Measurements from ENCODE around the gene ACTBL2.

The ACTBL2 gene

DNA sequence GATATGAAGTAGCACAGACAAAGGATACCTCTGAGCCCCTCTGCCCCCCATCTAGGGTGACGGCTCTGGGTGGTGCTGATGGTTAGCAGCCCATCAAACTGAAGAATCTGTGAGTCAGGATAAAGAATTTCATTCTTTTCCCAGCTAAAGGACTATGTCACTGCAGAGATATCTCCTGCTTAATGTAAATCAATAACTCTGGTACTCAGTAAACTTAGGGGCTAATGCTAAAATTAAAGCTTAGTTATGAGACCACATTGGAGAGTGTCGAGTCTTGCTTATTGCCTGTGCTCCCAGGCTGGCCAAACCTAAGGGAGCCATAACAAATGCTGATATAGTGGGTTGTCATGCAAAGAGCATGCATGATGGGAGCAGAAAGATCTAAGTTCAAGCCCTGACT lies 25.6 kb upstream of the ACTBL2 start:
- TF ChIP-seq SPI1 (IDR thresholded peaks at IDR 0.05; ENCODE audit: borderline replicate concordance, low read depth): no peak
- TF ChIP-seq, protein P1, sequence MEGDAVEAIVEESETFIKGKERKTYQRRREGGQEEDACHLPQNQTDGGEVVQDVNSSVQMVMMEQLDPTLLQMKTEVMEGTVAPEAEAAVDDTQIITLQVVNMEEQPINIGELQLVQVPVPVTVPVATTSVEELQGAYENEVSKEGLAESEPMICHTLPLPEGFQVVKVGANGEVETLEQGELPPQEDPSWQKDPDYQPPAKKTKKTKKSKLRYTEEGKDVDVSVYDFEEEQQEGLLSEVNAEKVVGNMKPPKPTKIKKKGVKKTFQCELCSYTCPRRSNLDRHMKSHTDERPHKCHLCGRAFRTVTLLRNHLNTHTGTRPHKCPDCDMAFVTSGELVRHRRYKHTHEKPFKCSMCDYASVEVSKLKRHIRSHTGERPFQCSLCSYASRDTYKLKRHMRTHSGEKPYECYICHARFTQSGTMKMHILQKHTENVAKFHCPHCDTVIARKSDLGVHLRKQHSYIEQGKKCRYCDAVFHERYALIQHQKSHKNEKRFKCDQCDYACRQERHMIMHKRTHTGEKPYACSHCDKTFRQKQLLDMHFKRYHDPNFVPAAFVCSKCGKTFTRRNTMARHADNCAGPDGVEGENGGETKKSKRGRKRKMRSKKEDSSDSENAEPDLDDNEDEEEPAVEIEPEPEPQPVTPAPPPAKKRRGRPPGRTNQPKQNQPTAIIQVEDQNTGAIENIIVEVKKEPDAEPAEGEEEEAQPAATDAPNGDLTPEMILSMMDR (IDR thresholded peaks at IDR 0.05; ENCODE audit: insufficient read depth, low read length): no peak
- TF ChIP-seq POLR2AphosphoS5 (IDR thresholded peaks at IDR 0.05; ENCODE audit: low read depth): no peak
- Histone ChIP-seq H3K27ac (replicated peaks) (no peak overlapping the region), H3K27me3 (ENCODE audit: insufficient read depth, poor library complexity, severe bottlenecking) (no peaks in the 10 kb centered on the region), H3K4me3 (replicated peaks; ENCODE audit: insufficient read depth, low read length) (no peak overlapping the region)
- no peak for DNase-seq (ENCODE audit: low read depth in 1 of 2, low spot score in 1 of 2)

DNA sequence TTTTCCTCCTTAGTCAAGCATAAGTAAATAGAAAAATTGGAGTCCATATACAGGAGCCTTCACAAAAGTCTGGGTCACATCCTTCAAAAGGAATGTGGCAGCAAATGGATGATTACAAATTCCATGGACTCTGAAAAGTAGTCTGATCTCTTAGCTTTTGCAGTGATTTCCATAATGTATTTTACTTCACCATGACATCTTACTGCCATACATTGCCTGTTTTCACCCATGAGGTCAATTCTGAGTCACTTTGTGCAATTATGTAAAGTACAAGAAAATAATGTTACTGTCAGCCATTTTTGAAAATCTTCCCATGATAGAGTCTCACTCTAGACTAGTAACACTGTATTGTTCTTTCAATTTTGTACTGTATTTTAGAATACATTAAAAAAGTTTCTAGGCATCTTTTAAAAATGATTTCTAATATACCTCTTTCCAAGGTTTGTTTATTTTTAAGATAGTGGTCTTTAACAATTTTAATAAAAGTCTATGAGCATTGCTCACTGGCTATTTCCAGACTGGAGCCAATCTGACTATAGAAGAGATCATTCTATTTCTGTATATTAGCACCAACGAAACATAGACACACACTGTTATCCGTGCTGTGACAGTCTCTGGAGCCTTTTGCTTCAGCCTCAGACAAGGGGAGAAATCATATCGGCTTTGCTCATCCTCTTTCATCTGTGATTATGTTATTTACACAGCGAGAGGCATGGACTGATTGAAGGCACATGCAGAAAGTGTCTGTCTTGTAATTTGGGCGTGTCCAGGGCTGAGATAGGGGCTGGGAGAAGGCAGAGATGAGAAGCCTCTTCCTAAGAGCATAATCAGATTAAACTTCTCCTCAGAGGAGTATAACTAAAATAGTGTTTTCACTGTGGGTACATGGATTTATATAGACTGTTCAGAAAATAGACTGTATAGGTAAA lies 22.9 kb upstream of the ACTBL2 start:
- no peak for DNase-seq (ENCODE audit: low read depth in 1 of 2, low spot score in 1 of 2)
- Histone ChIP-seq H3K27me3 (ENCODE audit: insufficient read depth, poor library complexity, severe bottlenecking) (no peaks in the 10 kb centered on the region), H3K27ac (replicated peaks) (no peak overlapping the region), H3K4me3 (replicated peaks; ENCODE audit: insufficient read depth, low read length) (no peak overlapping the region)
- TF ChIP-seq SPI1 (IDR thresholded peaks at IDR 0.05; ENCODE audit: borderline replicate concordance, low read depth) (no peak), GABPA (IDR thresholded peaks at IDR 0.05; ENCODE audit: low read depth) (no peak), POLR2AphosphoS5 (IDR thresholded peaks at IDR 0.05; ENCODE audit: low read depth) (no peak)
- TF ChIP-seq, protein P1 (IDR thresholded peaks at IDR 0.05; ENCODE audit: insufficient read depth, low read length): no peak
- TF ChIP-seq, protein P2, sequence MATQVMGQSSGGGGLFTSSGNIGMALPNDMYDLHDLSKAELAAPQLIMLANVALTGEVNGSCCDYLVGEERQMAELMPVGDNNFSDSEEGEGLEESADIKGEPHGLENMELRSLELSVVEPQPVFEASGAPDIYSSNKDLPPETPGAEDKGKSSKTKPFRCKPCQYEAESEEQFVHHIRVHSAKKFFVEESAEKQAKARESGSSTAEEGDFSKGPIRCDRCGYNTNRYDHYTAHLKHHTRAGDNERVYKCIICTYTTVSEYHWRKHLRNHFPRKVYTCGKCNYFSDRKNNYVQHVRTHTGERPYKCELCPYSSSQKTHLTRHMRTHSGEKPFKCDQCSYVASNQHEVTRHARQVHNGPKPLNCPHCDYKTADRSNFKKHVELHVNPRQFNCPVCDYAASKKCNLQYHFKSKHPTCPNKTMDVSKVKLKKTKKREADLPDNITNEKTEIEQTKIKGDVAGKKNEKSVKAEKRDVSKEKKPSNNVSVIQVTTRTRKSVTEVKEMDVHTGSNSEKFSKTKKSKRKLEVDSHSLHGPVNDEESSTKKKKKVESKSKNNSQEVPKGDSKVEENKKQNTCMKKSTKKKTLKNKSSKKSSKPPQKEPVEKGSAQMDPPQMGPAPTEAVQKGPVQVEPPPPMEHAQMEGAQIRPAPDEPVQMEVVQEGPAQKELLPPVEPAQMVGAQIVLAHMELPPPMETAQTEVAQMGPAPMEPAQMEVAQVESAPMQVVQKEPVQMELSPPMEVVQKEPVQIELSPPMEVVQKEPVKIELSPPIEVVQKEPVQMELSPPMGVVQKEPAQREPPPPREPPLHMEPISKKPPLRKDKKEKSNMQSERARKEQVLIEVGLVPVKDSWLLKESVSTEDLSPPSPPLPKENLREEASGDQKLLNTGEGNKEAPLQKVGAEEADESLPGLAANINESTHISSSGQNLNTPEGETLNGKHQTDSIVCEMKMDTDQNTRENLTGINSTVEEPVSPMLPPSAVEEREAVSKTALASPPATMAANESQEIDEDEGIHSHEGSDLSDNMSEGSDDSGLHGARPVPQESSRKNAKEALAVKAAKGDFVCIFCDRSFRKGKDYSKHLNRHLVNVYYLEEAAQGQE (IDR thresholded peaks at IDR 0.05; ENCODE audit: insufficient replicate concordance, low read depth): no peak

DNA sequence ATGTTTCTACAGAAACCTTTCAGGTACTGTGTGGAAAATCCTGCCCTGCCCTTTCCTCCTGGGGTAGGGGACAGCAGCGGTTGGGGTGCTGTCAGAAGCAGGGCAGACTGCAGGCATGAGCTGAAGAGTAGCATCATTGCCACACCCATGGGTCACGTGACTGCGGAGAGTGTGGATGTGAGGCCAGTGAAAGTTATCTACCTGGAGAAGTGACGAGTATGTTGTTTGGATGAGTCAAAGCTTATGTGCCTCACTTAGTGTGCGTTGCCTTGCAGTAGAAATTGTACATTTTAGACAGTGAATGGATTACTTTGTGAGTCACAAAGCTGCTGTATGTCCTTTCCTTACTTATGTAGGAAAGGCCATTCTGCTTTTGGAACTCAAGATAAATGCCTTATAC lies 21.7 kb upstream of the ACTBL2 start:
- no peak overlapping the region for H3K27ac ChIP-seq (replicated peaks)

More for the DNA sequence above, 21.7 kb upstream of the ACTBL2 start:
- DNase-seq (ENCODE audit: low read depth in 1 of 2, low spot score in 1 of 2): no peak
- TF ChIP-seq, protein P2 (IDR thresholded peaks at IDR 0.05; ENCODE audit: insufficient replicate concordance, low read depth): no peak
- TF ChIP-seq, protein P1 (IDR thresholded peaks at IDR 0.05; ENCODE audit: insufficient read depth, low read length): no peak
- no peak for TF ChIP-seq GABPA (IDR thresholded peaks at IDR 0.05; ENCODE audit: low read depth)
- TF ChIP-seq POLR2AphosphoS5 (IDR thresholded peaks at IDR 0.05; ENCODE audit: low read depth): no peak
- TF ChIP-seq SPI1 (IDR thresholded peaks at IDR 0.05; ENCODE audit: borderline replicate concordance, low read depth): no peak
- Histone ChIP-seq H3K4me3 (replicated peaks; ENCODE audit: insufficient read depth, low read length) (no peak overlapping the region), H3K27me3 (ENCODE audit: insufficient read depth, poor library complexity, severe bottlenecking) (no peaks in the 10 kb centered on the region)

All from HL-60 (cell line).